Endometrium (tissue), 2 donors: ENCODE data around the gene HABP2.

Experiments
- FAIRE-seq: peaks from 2 replicates; lab custom pipeline; 2012; peaks lifted over from hg19 to GRCh38; lab: Jason Lieb, UNC
- donor health status: control.
- donor health status: control.

The HABP2 gene

DNA sequence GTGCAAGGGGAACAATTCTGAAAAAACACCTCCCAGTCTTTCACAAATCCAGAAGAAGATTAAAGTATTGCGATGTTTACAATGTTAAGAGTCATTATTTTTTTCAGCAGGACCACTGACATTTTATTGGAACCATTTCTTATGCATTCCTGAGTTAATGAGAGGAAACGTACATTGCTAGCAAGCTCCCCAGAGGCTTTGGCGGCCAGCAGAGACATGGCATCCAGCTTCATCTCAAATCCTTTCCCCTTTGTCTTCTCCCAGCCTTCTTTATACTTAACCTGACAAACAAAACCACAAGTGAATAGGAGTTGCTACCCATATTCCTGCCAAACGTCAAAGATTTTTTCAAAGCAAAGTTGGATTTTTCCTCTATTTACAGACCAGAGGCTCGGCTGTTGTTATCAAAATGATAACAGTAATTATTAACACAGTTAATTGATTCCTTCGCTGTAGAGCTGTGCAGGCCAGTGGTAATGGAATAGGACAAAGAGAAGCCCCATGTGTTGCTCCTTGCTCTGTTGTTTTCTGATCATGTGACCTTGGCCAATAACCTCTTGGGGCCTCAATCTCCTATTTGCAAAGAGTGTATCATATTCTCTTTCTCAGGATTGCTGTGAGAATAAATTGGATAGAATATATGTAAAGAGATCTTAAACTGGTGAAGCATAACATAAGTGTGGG, 79.0 kb downstream of the HABP2 start:
- no peak for FAIRE-seq
